A549 (cell line): Measurements from ENCODE around the gene NSUN3. TPM values are rescaled to one million over a fixed set of nuclear protein-coding genes. Genes with fewer than 3 reads are reported as not detected.

Experiments
- ATAC-seq, 2 experiments: fragments of 200-7000 bp in 1 of 2; fragments of >200 bp in 1 of 2; cut with Nextera tagmentation in 1 of 2; cut with Tn5 transposase in 1 of 2; 3 replicates each; pipeline versions ENCODE4 v1.8.0 to v1.9.1; 2018 to 2020; ENCODE audit warnings: mild to moderate bottlenecking in 1 of 2, moderate library complexity in 1 of 2
- CTCF ChIA-PET: fragments of 300-600 bp; sonication (Branson Sonifier 250); formaldehyde crosslinking; extraction: SDS; loops from one replicate; lab custom pipeline; 2021; ENCODE audit warnings: antibody characterized with exemption, inconsistent platforms; lab: Yijun Ruan, JAX
- POLR2A ChIA-PET: fragments of 350-600 bp; formaldehyde crosslinking; extraction: SDS; loops from one replicate; lab custom pipeline; 2021; ENCODE audit warnings: antibody characterized with exemption, inconsistent platforms; lab: Yijun Ruan, JAX
- DNase-seq, 2 experiments: peaks; one replicate each; pipeline versions ENCODE4 v3.0.0 to v3.0.0-alpha.2; 2011 to 2016; ENCODE audit warnings: low read depth in 1 of 2, low spot score in 1 of 2
- FAIRE-seq: peaks from 2 replicates; lab custom pipeline; 2011; peaks lifted over from hg19 to GRCh38; lab: Jason Lieb, UNC
- H3K27ac ChIP-seq, 2 experiments: fragments of >200 bp; sonication (Bioruptor Twin); formaldehyde crosslinking; 3 replicates each; pipeline ENCODE4 v1.5.1; 2016 to 2017
- H3K4me1 ChIP-seq: fragments of >200 bp; sonication (Bioruptor Twin); formaldehyde crosslinking; 3 replicates; pipeline ENCODE4 v1.6.1; 2016
- H3K4me2 ChIP-seq: fragments of >200 bp; sonication (Bioruptor Twin); formaldehyde crosslinking; 3 replicates; pipeline ENCODE4 v1.6.1; 2016
- H3K4me3 ChIP-seq: fragments of >200 bp; sonication (Bioruptor Twin); formaldehyde crosslinking; 3 replicates; pipeline ENCODE4 v1.5.1; 2016
- H3K9me3 ChIP-seq: fragments of >200 bp; sonication (Bioruptor Twin); formaldehyde crosslinking; 3 replicates; pipeline ENCODE4 v1.6.1; 2016
- ATOH8 ChIP-seq: fragments of 250-450 bp; sonication (Bioruptor Pico); IDR thresholded peaks from 2 replicates; pipeline ENCODE4 v1.5.0; 2020; ENCODE audit warnings: low read depth, mild to moderate bottlenecking, moderate library complexity
- CEBPB ChIP-seq, 2 experiments: fragments of >200 bp in 1 of 2; sonication (Bioruptor Twin) in 1 of 2; formaldehyde crosslinking in 1 of 2; IDR thresholded peaks; 2 replicates each; pipeline ENCODE4 v1.6.1; 2012 to 2016
- CTCF ChIP-seq: fragments of >200 bp; sonication (Bioruptor Twin); formaldehyde crosslinking; IDR thresholded peaks from 3 replicates; pipeline ENCODE4 v1.5.1; 2016
- E2F6 ChIP-seq: IDR thresholded peaks from 2 replicates; pipeline ENCODE4 v1.6.1; 2012; ENCODE audit warnings: low read depth, borderline replicate concordance
- EHMT2 ChIP-seq: fragments of 200-600 bp; sonication (generic); IDR thresholded peaks from 2 replicates; pipeline ENCODE4 v1.6.1; 2016; ENCODE audit warnings: antibody characterized with exemption, low read depth, mild to moderate bottlenecking, moderate library complexity
- FOXS1 ChIP-seq: fragments of 250-450 bp; sonication (Bioruptor Pico); IDR thresholded peaks from 2 replicates; pipeline ENCODE4 v1.5.0; 2020; ENCODE audit warnings: mild to moderate bottlenecking, moderate library complexity
- HDAC2 ChIP-seq: fragments of 200-600 bp; sonication (generic); IDR thresholded peaks from 2 replicates; pipeline ENCODE4 v1.6.1; 2016
- HEYL ChIP-seq: fragments of 250-450 bp; sonication (Bioruptor Pico); IDR thresholded peaks from 2 replicates; pipeline ENCODE4 v1.8.0; 2021; ENCODE audit warnings: mild to moderate bottlenecking, moderate library complexity
- HMGXB4 ChIP-seq: fragments of 250-450 bp; sonication (Bioruptor Pico); IDR thresholded peaks from 2 replicates; pipeline ENCODE4 v1.5.0; 2021; ENCODE audit warnings: mild to moderate bottlenecking, moderate library complexity, borderline replicate concordance
- HOXA7 ChIP-seq: fragments of 250-450 bp; sonication (Bioruptor Pico); IDR thresholded peaks from 2 replicates; pipeline ENCODE4 v1.5.0; 2020; ENCODE audit warnings: mild to moderate bottlenecking, moderate library complexity
- HOXB13 ChIP-seq: fragments of 250-450 bp; sonication (Bioruptor Pico); IDR thresholded peaks from 2 replicates; pipeline ENCODE4 v1.5.0; 2020; ENCODE audit warnings: low read depth, mild to moderate bottlenecking, moderate library complexity
- HOXB5 ChIP-seq: fragments of 250-450 bp; sonication (Bioruptor Pico); IDR thresholded peaks from 2 replicates; pipeline ENCODE4 v1.5.0; 2020; ENCODE audit warnings: mild to moderate bottlenecking, moderate library complexity
- KDM5A ChIP-seq: fragments of 200-600 bp; sonication (generic); IDR thresholded peaks from 2 replicates; pipeline ENCODE4 v1.6.1; 2016; ENCODE audit warnings: antibody characterized with exemption, mild to moderate bottlenecking
- MAFK ChIP-seq: fragments of 450-650 bp; IDR thresholded peaks from 2 replicates; pipeline ENCODE4 v1.6.1; 2014; ENCODE audit not compliant: partially characterized antibody
- MAX ChIP-seq: IDR thresholded peaks from 2 replicates; pipeline ENCODE4 v1.6.1; 2012
- MAZ ChIP-seq: fragments of 150-350 bp; IDR thresholded peaks from 2 replicates; pipeline ENCODE4 v1.6.1; 2014; ENCODE audit warnings: antibody characterized with exemption, low read depth, low read length, borderline replicate concordance
- MYC ChIP-seq: IDR thresholded peaks from 2 replicates; pipeline ENCODE4 v1.6.1; 2012; ENCODE audit warnings: mild to moderate bottlenecking, inconsistent platforms, low read length, improper control_type of control experiment, borderline replicate concordance
- PBX3 ChIP-seq: IDR thresholded peaks from 2 replicates; pipeline ENCODE4 v1.6.1; 2012
- RAD21 ChIP-seq, 2 experiments: fragments of >200 bp in 1 of 2; sonication (Bioruptor Twin) in 1 of 2; formaldehyde crosslinking in 1 of 2; IDR thresholded peaks in 1 of 2; conservative IDR thresholded peaks in 1 of 2; 2 replicates in 1 of 2; 3 replicates in 1 of 2; pipeline ENCODE4 v1.6.1; 2012 to 2018; ENCODE audit warnings: inconsistent platforms in 1 of 2
- ZC3H11A ChIP-seq: fragments of 450-650 bp; IDR thresholded peaks from 2 replicates; pipeline ENCODE4 v1.6.1; 2014; ENCODE audit warnings: antibody characterized with exemption, mild to moderate bottlenecking
- ZNF302 ChIP-seq: fragments of 250-450 bp; sonication (Bioruptor Pico); IDR thresholded peaks from 2 replicates; pipeline ENCODE4 v1.9.0; 2021; ENCODE audit warnings: inconsistent platforms, mild to moderate bottlenecking, moderate library complexity
- WGBS: methylation state at CpG from one replicate; pipeline ENCODE4 v1.1.6; 2017; ENCODE audit errors: missing lambda C conversion rate; 5-methylcytosine and 5-hydroxymethylcytosine counted together
- polyA plus RNA-seq, 4 experiments: library from polyadenylated mRNA; depleted of rRNA in 3 of 4; stranded (reverse); fragments of >200 nt; fragmentation: RNase III in 1 of 4; extraction: RNeasy Plus Mini Kit Qiagen cat#74134 plus additional on column Dnase treatment in 1 of 4; gene quantifications; 2 replicates in 3 of 4; 3 replicates in 1 of 4; pipeline ENCODE4 v1.2.3, GENCODE V29; 2011 to 2017

NSUN3 gene
- polyA plus RNA-seq, 2 of the 4 experiments (the other 2 are of a cell fraction), result 8.6 to 13.5 TPM

GRCh38 chr3:94137377-94137776, 74.5 kb downstream of the NSUN3 start:
- DNase-seq (no peak), ATAC-seq (no peak), FAIRE-seq (no peak)
- Histone ChIP-seq H3K9me3 (no peaks in the 10 kb centered on the region), H3K4me3 (no peak overlapping the region), H3K4me1 (no peaks in the 10 kb centered on the region), H3K4me2 (no peak overlapping the region), H3K27ac (no peak overlapping the region)
- ChIA-PET CTCF (no interaction called here), POLR2A (no interaction called here)
- TF ChIP-seq PBX3 (no peak), HDAC2 (no peak), CEBPB (IDR thresholded peaks at IDR 0.05) (no peak), HMGXB4 (CRISPR knock-in tag) (no peak), HEYL (CRISPR knock-in tag) (no peak)
- WGBS, result 68% methylated on average over 6 of the region's 6 CpGs

- TF ChIP-seq MAZ (no peak), HOXB13 (CRISPR knock-in tag) (no peak), HEYL (CRISPR knock-in tag) (no peak), FOXS1 (CRISPR knock-in tag) (no peak), CTCF (no peak), MYC (no peak), HMGXB4 (CRISPR knock-in tag) (no peak), ZNF302 (CRISPR knock-in tag) (no peak), MAFK (no peak), MAX (no peak), RAD21 (conservative IDR thresholded peaks at IDR 0.05 in 1 of 2, IDR thresholded peaks at IDR 0.05 in 1 of 2) (no peak), HOXB5 (CRISPR knock-in tag) (no peak)
- no peak for FAIRE-seq
Observed at GRCh38 chr3:94146455-94146854, 83.6 kb downstream of the NSUN3 start.

GRCh38 chr3:94147012-94147411, 84.2 kb downstream of the NSUN3 start:
- Histone ChIP-seq H3K9me3 (no peaks in the 10 kb centered on the region), H3K4me1 (no peaks in the 10 kb centered on the region), H3K27ac (no peak overlapping the region), H3K4me3 (no peak overlapping the region), H3K4me2 (no peak overlapping the region)
- POLR2A ChIA-PET, result no interaction called here
- ATAC-seq, result no peak
- no peak for FAIRE-seq
- 80% methylated on average over 3 of the region's 3 CpGs for WGBS
- TF ChIP-seq EHMT2, result no peak
- TF ChIP-seq MYC, result no peak
- no peak for TF ChIP-seq ZC3H11A
- no peak for TF ChIP-seq ATOH8
- no peak for TF ChIP-seq PBX3
- TF ChIP-seq E2F6, result no peak
- TF ChIP-seq HOXA7, result no peak
- TF ChIP-seq KDM5A, result no peak
- DNase-seq, result no peak
- CTCF ChIA-PET, result interaction anchor here (1.3 kb wide), 1 partner anchor 9 kb away, joined by 4 read pairs; no protein-coding TSS in a partner anchor

More at GRCh38 chr3:94146455-94146854, 83.6 kb downstream of the NSUN3 start:
- no peak for ATAC-seq
- WGBS, result 81% methylated on average over 4 of the region's 4 CpGs
- no peaks in the 10 kb centered on the region for H3K4me1 ChIP-seq
- H3K4me2 ChIP-seq, result no peak overlapping the region
- H3K9me3 ChIP-seq, result no peaks in the 10 kb centered on the region
- POLR2A ChIA-PET, result no interaction called here
- CTCF ChIA-PET, result interaction anchor here (1.3 kb wide), 1 partner anchor 10 kb away, joined by 4 read pairs; no protein-coding TSS in a partner anchor
- no peak overlapping the region for H3K27ac ChIP-seq
- H3K4me3 ChIP-seq, result no peak overlapping the region
- no peak for DNase-seq
